Neural progenitor cell (in vitro differentiated cells): ENCODE measurements around the gene CEP131. TPM values are rescaled to one million over a fixed set of nuclear protein-coding genes. Genes with fewer than 3 reads are reported as not detected.

Experiments
- DNase-seq: peaks from one replicate; pipeline ENCODE4 v3.0.0-alpha.2; 2016; ENCODE audit warnings: low spot score
- H2AFZ ChIP-seq: fragments of 200-600 bp; sonication (generic); replicated peaks from 2 replicates; pipeline ENCODE4 v1.6.1; 2016; ENCODE audit warnings: antibody characterized with exemption
- H3F3A ChIP-seq: fragments of 200-600 bp; sonication (generic); 2 replicates; pipeline ENCODE4 v1.6.1; 2016; ENCODE audit warnings: antibody characterized with exemption, low read depth
- H3K27ac ChIP-seq: fragments of 200-600 bp; sonication (generic); 2 replicates; pipeline ENCODE4 v1.5.1; 2016; ENCODE audit warnings: mild to moderate bottlenecking
- H3K27me3 ChIP-seq: fragments of 200-600 bp; sonication (generic); 2 replicates; pipeline ENCODE4 v1.6.1; 2016; ENCODE audit warnings: mild to moderate bottlenecking, moderate library complexity
- H3K36me3 ChIP-seq: fragments of 200-600 bp; sonication (generic); 2 replicates; pipeline ENCODE4 v1.5.1; 2016
- H3K4me1 ChIP-seq: fragments of 200-600 bp; sonication (generic); 2 replicates; pipeline ENCODE4 v1.6.1; 2016; ENCODE audit warnings: mixed run types
- H3K4me2 ChIP-seq: fragments of 200-600 bp; sonication (generic); 2 replicates; pipeline ENCODE4 v1.6.1; 2016
- H3K4me3 ChIP-seq: fragments of 200-600 bp; sonication (generic); 2 replicates; pipeline ENCODE4 v1.5.1; 2016
- H3K79me2 ChIP-seq: fragments of 200-600 bp; sonication (generic); 2 replicates; pipeline ENCODE4 v1.6.1; 2016; ENCODE audit warnings: low read depth
- H3K9ac ChIP-seq: fragments of 200-600 bp; sonication (generic); 2 replicates; pipeline ENCODE4 v1.6.1; 2016
- H3K9me3 ChIP-seq: fragments of 200-600 bp; sonication (generic); 2 replicates; pipeline ENCODE4 v1.5.1; 2016; ENCODE audit warnings: low read depth
- H4K20me1 ChIP-seq: fragments of 200-600 bp; sonication (generic); 2 replicates; pipeline ENCODE4 v1.6.1; 2016; ENCODE audit warnings: low read depth
- H3K27ac Mint-ChIP-seq: 3 replicates; pipeline ENCODE4 v1.8.0; 2021; ENCODE audit warnings: mixed read lengths
- H3K27me3 Mint-ChIP-seq: 2 replicates; pipeline ENCODE4 v1.8.0; 2022; ENCODE audit warnings: low read depth, mild to moderate bottlenecking, inconsistent platforms, moderate library complexity, mixed read lengths; ENCODE audit not compliant: insufficient read depth
- H3K36me3 Mint-ChIP-seq: 3 replicates; pipeline ENCODE4 v1.8.0; 2021; ENCODE audit warnings: mixed read lengths
- H3K4me1 Mint-ChIP-seq: 3 replicates; pipeline ENCODE4 v1.8.0; 2021; ENCODE audit warnings: mixed read lengths
- H3K4me3 Mint-ChIP-seq: 3 replicates; pipeline ENCODE4 v1.8.0; 2021; ENCODE audit warnings: mild to moderate bottlenecking, moderate library complexity, mixed read lengths
- H3K9me3 Mint-ChIP-seq: 3 replicates; pipeline ENCODE4 v1.8.0; 2020; ENCODE audit warnings: mixed read lengths
- CTCF ChIP-seq: fragments of 200-600 bp; sonication (generic); IDR thresholded peaks from 2 replicates; pipeline ENCODE4 v1.5.1; 2017; ENCODE audit warnings: antibody characterized with exemption, mild to moderate bottlenecking
- EZH2 ChIP-seq: fragments of 200-600 bp; sonication (generic); IDR thresholded peaks from 2 replicates; pipeline ENCODE4 v1.6.1; 2017; ENCODE audit warnings: antibody characterized with exemption, mild to moderate bottlenecking, moderate library complexity
- EZH2phosphoT487 ChIP-seq: fragments of 200-600 bp; sonication (generic); IDR thresholded peaks from 2 replicates; pipeline ENCODE4 v1.6.1; 2017; ENCODE audit warnings: antibody characterized with exemption
- total RNA-seq: library from RNA; depleted of rRNA; stranded (reverse); fragments of >200 nt; gene quantifications from 2 replicates; pipeline ENCODE4 v1.2.3, GENCODE V29; 2015; ENCODE audit warnings: low replicate concordance

Gene CEP131
- total RNA-seq, 1 donor from 2014 or later = 7.7 TPM

- Mint-ChIP-seq H3K4me3 (no peak overlapping the region), H3K36me3 (no peaks in the 10 kb centered on the region), H3K4me1 (peaks cover 8% of the 10 kb centered on the region), H3K27me3 (peaks cover 14% of the 10 kb centered on the region), H3K9me3 (peaks cover 9% of the 10 kb centered on the region), H3K27ac (no peak overlapping the region)
- TF ChIP-seq CTCF (peak; percentile 73), EZH2 (no peak)
- no peak overlapping the region for H3K4me3 ChIP-seq
- H4K20me1 ChIP-seq = no peaks in the 10 kb centered on the region
- H3F3A ChIP-seq = peaks cover 12% of the 10 kb centered on the region
- H3K4me1 ChIP-seq = no peaks in the 10 kb centered on the region
- H3K27me3 ChIP-seq = no peaks in the 10 kb centered on the region
- no peak overlapping the region for H3K9ac ChIP-seq
- H3K79me2 ChIP-seq = no peaks in the 10 kb centered on the region
- H3K4me2 ChIP-seq = no peak overlapping the region
- DNase-seq = peak; percentile 88
- H3K9me3 ChIP-seq = no peaks in the 10 kb centered on the region
- no peak overlapping the region for H2AFZ ChIP-seq
- no peaks in the 10 kb centered on the region for H3K36me3 ChIP-seq
- no peak overlapping the region for H3K27ac ChIP-seq
These were observed 80.2 kb downstream of the CEP131 start for GRCh38 chr17:81142301-81143199.

- no peak for DNase-seq
- Mint-ChIP-seq H3K9me3 (peaks cover 9% of the 10 kb centered on the region), H3K36me3 (no peaks in the 10 kb centered on the region), H3K4me3 (no peak overlapping the region), H3K27me3 (peaks cover 15% of the 10 kb centered on the region), H3K4me1 (peaks cover 8% of the 10 kb centered on the region), H3K27ac (no peak overlapping the region)
- Histone ChIP-seq H3K9ac (no peak overlapping the region), H3K4me1 (no peaks in the 10 kb centered on the region), H3F3A (peaks cover 15% of the 10 kb centered on the region), H3K79me2 (no peaks in the 10 kb centered on the region), H2AFZ (no peak overlapping the region), H4K20me1 (no peaks in the 10 kb centered on the region), H3K27ac (no peak overlapping the region), H3K27me3 (no peaks in the 10 kb centered on the region), H3K4me2 (no peak overlapping the region), H3K36me3 (no peaks in the 10 kb centered on the region), H3K9me3 (no peaks in the 10 kb centered on the region), H3K4me3 (no peak overlapping the region)
- TF ChIP-seq EZH2phosphoT487 = no peak
- no peak for TF ChIP-seq EZH2
- TF ChIP-seq CTCF = no peak
These were observed 82.1 kb downstream of the CEP131 start for GRCh38 chr17:81140695-81141094.

GRCh38 chr17:81140018-81140417, 82.7 kb downstream of the CEP131 start:
- Mint-ChIP-seq H3K36me3 (no peaks in the 10 kb centered on the region), H3K9me3 (peaks cover 9% of the 10 kb centered on the region), H3K4me1 (peaks cover 8% of the 10 kb centered on the region), H3K27ac (no peak overlapping the region), H3K27me3 (peaks cover 15% of the 10 kb centered on the region), H3K4me3 (peak overlapping the region; percentile 43)
- Histone ChIP-seq H3K27ac (no peak overlapping the region), H3K4me3 (no peak overlapping the region), H3K27me3 (no peaks in the 10 kb centered on the region), H2AFZ (no peak overlapping the region), H3K9me3 (no peaks in the 10 kb centered on the region), H4K20me1 (no peaks in the 10 kb centered on the region), H3K4me2 (no peak overlapping the region), H3F3A (peaks cover 15% of the 10 kb centered on the region), H3K9ac (no peak overlapping the region), H3K4me1 (no peaks in the 10 kb centered on the region), H3K79me2 (no peaks in the 10 kb centered on the region), H3K36me3 (no peaks in the 10 kb centered on the region)
- TF ChIP-seq EZH2phosphoT487 (no peak), CTCF (no peak), EZH2 (no peak)
- DNase-seq = no peak

Other genes starting within 250 kb of the CEP131 start
- gene CHMP6, start 231.1 kb downstream of the CEP131 start, total RNA-seq = 11.5 and 20.9 TPM in 2 replicates
- 15.6 and 16.1 TPM in 2 replicates for gene BAIAP2, start 187.8 kb downstream of the CEP131 start, total RNA-seq
- gene PVALEF, start 57.5 kb downstream of the CEP131 start, total RNA-seq = not detected in 2 replicates
- gene AATK, start 56.7 kb downstream of the CEP131 start, total RNA-seq = 0.32 and 4.4 TPM in 2 replicates
- gene TEPSIN, start 16.1 kb upstream of the CEP131 start, total RNA-seq = 20.6 and 28.0 TPM in 2 replicates
- gene NDUFAF8, start 16.4 kb upstream of the CEP131 start, total RNA-seq = 29.8 and 34.7 TPM in 2 replicates
- gene SLC38A10, start 72.3 kb upstream of the CEP131 start, total RNA-seq = 8.3 and 31.4 TPM in 2 replicates
- 3.4 and 26.3 TPM in 2 replicates for gene BAHCC1, start 172.5 kb upstream of the CEP131 start, total RNA-seq